ENCODE measurements around the gene UGT1A3.

- no peak for TF ChIP-seq EZH2phosphoT487 (IDR thresholded peaks at IDR 0.05; ENCODE audit: insufficient read depth, low read depth)
- no peak for TF ChIP-seq EZH2 (IDR thresholded peaks at IDR 0.05; ENCODE audit: insufficient read depth, poor library complexity, severe bottlenecking)
These were observed 65.4 kb downstream of the UGT1A3 start for GRCh38 chr2:233794128-233794658.
